Stimulated activated CD8-positive, alpha-beta memory T cell treated with anti-CD3 and anti-CD28 coated beads, Interleukin-15, amount 100 ng/mL, for 4 hours (primary cell): ENCODE results near the gene DENND2A.
"Not testable (repeated sequence)": the region's sequence is repeated elsewhere in the genome, so short reads cannot be mapped to it uniquely, and the experiment has no call there.

Experiments used
- DNase-seq, 2 donors: peaks; one replicate each; pipeline ENCODE4 v3.0.0-alpha.2; 2020; ENCODE audit warnings: low read depth in 2 of 2

Gene DENND2A

GRCh38 chr7:140640727-140641523 lies at the start of gene DENND2A:
Gene DENND2A (minus strand): TSS chr7:140640813. CDS start chr7:140602397, 38,416 bp downstream.
- no peak for DNase-seq

GRCh38 chr7:140689199-140690152 lies 48.9 kb upstream of the DENND2A start:
- DNase-seq, result no peak

GRCh38 chr7:140688341-140688740 lies 47.7 kb upstream of the DENND2A start:
- DNase-seq, result no peak

GRCh38 chr7:140686921-140687320 lies 46.3 kb upstream of the DENND2A start:
- DNase-seq, result no peak

GRCh38 chr7:140685407-140686087 lies 44.9 kb upstream of the DENND2A start:
- DNase-seq, result no peak

GRCh38 chr7:140684066-140684950 lies 43.7 kb upstream of the DENND2A start:
- DNase-seq, result no peak

- no peak for DNase-seq
Measured at GRCh38 chr7:140683657-140684056, 43.0 kb upstream of the DENND2A start.

GRCh38 chr7:140681766-140682165 lies 41.2 kb upstream of the DENND2A start:
- no peak for DNase-seq

GRCh38 chr7:140680886-140681285 lies 40.3 kb upstream of the DENND2A start:
- DNase-seq, result no peak

- no peak for DNase-seq
Measured at GRCh38 chr7:140679186-140679585, 38.6 kb upstream of the DENND2A start.

- no peak for DNase-seq
Measured at GRCh38 chr7:140678816-140679130, 38.2 kb upstream of the DENND2A start.

- DNase-seq, result no peak
Measured at GRCh38 chr7:140678081-140678815, 37.6 kb upstream of the DENND2A start.

- DNase-seq, result no peak
Measured at GRCh38 chr7:140677496-140677895, 36.9 kb upstream of the DENND2A start.

GRCh38 chr7:140676956-140677355 lies 36.3 kb upstream of the DENND2A start:
- DNase-seq, result not testable (repeated sequence)

- DNase-seq, result no peak
Measured at GRCh38 chr7:140676306-140676705, 35.7 kb upstream of the DENND2A start.

- DNase-seq, result no peak
Measured at GRCh38 chr7:140675726-140676125, 35.1 kb upstream of the DENND2A start.

GRCh38 chr7:140674899-140675701 lies 34.5 kb upstream of the DENND2A start:
- DNase-seq, result no peak

- DNase-seq, result no peak
Measured at GRCh38 chr7:140674356-140674800, 33.8 kb upstream of the DENND2A start.

- no peak for DNase-seq
Measured at GRCh38 chr7:140673774-140674155, 33.2 kb upstream of the DENND2A start.
